SHP77 treated with DMSO at 0.1 percent for 48 hours (cell line): ENCODE results near the gene OPRD1.
"Not testable (repeated sequence)": the region's sequence is repeated elsewhere in the genome, so short reads cannot be mapped to it uniquely, and the experiment has no call there.

Experiments
- DNase-seq: peaks from one replicate; lab custom pipeline; 2025; lab: John Stamatoyannopoulos, UW

OPRD1 gene

GRCh38 chr1:28811766-28812668 lies at the start of gene OPRD1:
TSS of gene OPRD1 (plus strand) at chr1:28812170. CDS start at chr1:28812384, 214 bp downstream.
- no peak for DNase-seq

- no peak for DNase-seq
Observed at GRCh38 chr1:28766532-28767183, 45.3 kb upstream of the OPRD1 start.

GRCh38 chr1:28770601-28771165 lies 41.3 kb upstream of the OPRD1 start:
- DNase-seq: no peak

- DNase-seq: not testable (repeated sequence)
Observed at GRCh38 chr1:28771921-28772320, 40.0 kb upstream of the OPRD1 start.

- DNase-seq: no peak
Observed at GRCh38 chr1:28773105-28773504, 38.9 kb upstream of the OPRD1 start.

GRCh38 chr1:28775121-28775942 lies 36.6 kb upstream of the OPRD1 start:
- DNase-seq: no peak

GRCh38 chr1:28776341-28776740 lies 35.6 kb upstream of the OPRD1 start:
- no peak for DNase-seq

- no peak for DNase-seq
Observed at GRCh38 chr1:28778021-28778420, 33.9 kb upstream of the OPRD1 start.

GRCh38 chr1:28779751-28780408 lies 32.1 kb upstream of the OPRD1 start:
- DNase-seq: no peak

GRCh38 chr1:28781305-28781704 lies 30.7 kb upstream of the OPRD1 start:
- DNase-seq: no peak

GRCh38 chr1:28782011-28782410 lies 30.0 kb upstream of the OPRD1 start:
- DNase-seq: no peak

GRCh38 chr1:28783363-28783762 lies 28.6 kb upstream of the OPRD1 start:
- DNase-seq: no peak

GRCh38 chr1:28789412-28789811 lies 22.6 kb upstream of the OPRD1 start:
- no peak for DNase-seq

GRCh38 chr1:28789816-28790215 lies 22.2 kb upstream of the OPRD1 start:
- no peak for DNase-seq

- DNase-seq: no peak
Observed at GRCh38 chr1:28790377-28791035, 21.5 kb upstream of the OPRD1 start.

GRCh38 chr1:28791929-28792328 lies 20.0 kb upstream of the OPRD1 start:
- DNase-seq: not testable (repeated sequence)

GRCh38 chr1:28792644-28793121 lies 19.3 kb upstream of the OPRD1 start:
- no peak for DNase-seq

GRCh38 chr1:28794582-28794981 lies 17.4 kb upstream of the OPRD1 start:
- not testable (repeated sequence) for DNase-seq

GRCh38 chr1:28796352-28797211 lies 15.4 kb upstream of the OPRD1 start:
- no peak for DNase-seq

GRCh38 chr1:28800324-28800723 lies 11.6 kb upstream of the OPRD1 start:
- DNase-seq: no peak
